Fibroblast of mammary gland (primary cell): Measurements from ENCODE around the gene ELF5.
A peak's percentile ranks its signal among the peaks of the same experiment; 100 is the strongest.

Source experiments
- DNase-seq: peaks from one replicate; pipeline ENCODE4 v3.0.0-alpha.2; 2010; ENCODE audit warnings: low read depth
- H3K4me3 ChIP-seq: 2 replicates; pipeline ENCODE4 v1.5.1; 2011; ENCODE audit warnings: low read depth, mild to moderate bottlenecking, low read length, moderate library complexity; ENCODE audit not compliant: control insufficient read depth
- CTCF ChIP-seq: conservative IDR thresholded peaks from 2 replicates; pipeline ENCODE4 v1.5.1; 2011; ENCODE audit warnings: low read depth, low read length, inconsistent platforms; ENCODE audit not compliant: control insufficient read depth, insufficient read depth

ELF5 gene

GRCh38 chr11:34513682-34514449 is at the start of gene ELF5:
TSS of gene ELF5 (minus strand) at chr11:34513794. CDS start at chr11:34505749, 8,045 bp downstream.
- no peak for DNase-seq
- TF ChIP-seq CTCF: no peak
- no peak within 1 kb of the TSS for H3K4me3 ChIP-seq

- TF ChIP-seq CTCF: no peak
- H3K4me3 ChIP-seq: no peak overlapping the region
- DNase-seq: no peak
Measured at GRCh38 chr11:34562976-34563375, 49.4 kb upstream of the ELF5 start.

- DNase-seq: no peak
- no peak overlapping the region for H3K4me3 ChIP-seq
- TF ChIP-seq CTCF: no peak
Measured at GRCh38 chr11:34560511-34560910, 46.9 kb upstream of the ELF5 start.

GRCh38 chr11:34558673-34559072 is 45.1 kb upstream of the ELF5 start:
- no peak overlapping the region for H3K4me3 ChIP-seq
- no peak for TF ChIP-seq CTCF
- peak; percentile 12 for DNase-seq

- no peak overlapping the region for H3K4me3 ChIP-seq
- no peak for TF ChIP-seq CTCF
- DNase-seq: no peak
Measured at GRCh38 chr11:34558211-34558610, 44.6 kb upstream of the ELF5 start.

- no peak overlapping the region for H3K4me3 ChIP-seq
- no peak for TF ChIP-seq CTCF
- DNase-seq: no peak
Measured at GRCh38 chr11:34552270-34552669, 38.7 kb upstream of the ELF5 start.
